Psoas muscle (tissue), 8 donors: ENCODE measurements around the gene ZNF750. TPM values are rescaled to one million over a fixed set of nuclear protein-coding genes. Genes with fewer than 3 reads are reported as not detected.

Experiments used
- ATAC-seq, 4 donors: fragments of 200-7000 bp; cut with Tn5 transposase; one replicate each; pipeline ENCODE4 v1.9.1; 2020; ENCODE audit warnings: moderate library complexity in 3 of 4, mild to moderate bottlenecking in 2 of 4
- DNase-seq, 2 donors: peaks; one replicate each; pipeline ENCODE4 v3.0.0-alpha.2; 2020
- H3K27ac ChIP-seq: fragments of 200-600 bp; one replicate; pipeline ENCODE4 v1.8.0; 2022
- H3K27me3 ChIP-seq, 3 donors: fragments of 200-600 bp in 1 of 3; one replicate each; pipeline versions ENCODE4 v1.6.1 to v1.8.0; 2013 to 2022; ENCODE audit warnings: low read length in 2 of 3, mild to moderate bottlenecking in 2 of 3, moderate library complexity in 1 of 3; ENCODE audit not compliant: insufficient read depth in 3 of 3
- H3K36me3 ChIP-seq, 2 donors: fragments of 200-600 bp in 1 of 2; one replicate each; pipeline versions ENCODE4 v1.6.1 to v1.8.0; 2013 to 2022; ENCODE audit warnings: low read depth in 1 of 2, mild to moderate bottlenecking in 1 of 2, moderate library complexity in 1 of 2; ENCODE audit not compliant: insufficient read depth in 1 of 2
- H3K4me1 ChIP-seq: fragments of 200-600 bp; one replicate; pipeline ENCODE4 v1.8.0; 2022
- H3K4me3 ChIP-seq: fragments of 200-600 bp; one replicate; pipeline ENCODE4 v1.8.0; 2022; ENCODE audit warnings: mild to moderate bottlenecking
- H3K9me3 ChIP-seq: fragments of 200-600 bp; one replicate; pipeline ENCODE4 v1.8.0; 2022
- CTCF ChIP-seq: fragments of 200-600 bp; IDR thresholded peaks from one replicate; pipeline ENCODE4 v1.8.0; 2022; ENCODE audit warnings: antibody characterized with exemption
- WGBS, 3 donors: extraction: QIAGEN DNeasy Blood & Tissue Kit; methylation state at CpG; one replicate each; pipeline versions ENCODE4 v1.1.6 to v1.1.7; 2013; 5-methylcytosine and 5-hydroxymethylcytosine counted together
- intact Hi-C, 2 donors: fragments of 100-400 bp; cut with DNase I; formaldehyde crosslinking; loops; one replicate each; pipeline versions ENCODE4 v1.11.0 to v1.14.2; 2022
- polyA plus RNA-seq, 3 donors: library from polyadenylated mRNA; stranded (reverse); fragments of 200-250 nt; gene quantifications; one replicate each; pipeline ENCODE4 v1.2.3, GENCODE V29; 2013
- total RNA-seq, 4 donors: library from RNA; stranded (reverse); fragmentation: NEBNext Ultra II Directional in 2 of 4; extraction: Animal tissue kit (Norgen Biotek cat#: 25700) in 2 of 4; gene quantifications; one replicate each; pipeline versions ENCODE4 v1.2.1 to v1.2.4, GENCODE V29; 2021 to 2023
- donor health status: healthy with polysubstance abuse.
- donor health status: DM: no; HTN: no; CAD: no; lungs with moderate emphysema.
- donor health status: Bipolar disorder and iron deficiency.
- donor health status: healthy.
- donor health status: DM: yes; HTN: yes; CAD: no.
- donor health status: DM: no; HTN: no; CAD: no.
- donor health status: DM: no; HTN: no; CAD: no.
- donor health status: DM: yes; HTN: yes; CAD: no.

ZNF750 gene
- total and polyA plus RNA-seq, 7 donors, result 0.79 to 6.3 (median 2.2) TPM; not detected in 1

- intact Hi-C loops, result no loop called here
- H3K9me3 ChIP-seq, result no peaks in the 10 kb centered on the region
- no peak overlapping the region for H3K27ac ChIP-seq
- ATAC-seq (no peak), DNase-seq (no peak)
- H3K4me3 ChIP-seq, result no peak overlapping the region
- no peaks in the 10 kb centered on the region for H3K36me3 ChIP-seq
- no peaks in the 10 kb centered on the region for H3K27me3 ChIP-seq
- peaks cover 25% of the 10 kb centered on the region for H3K4me1 ChIP-seq
- WGBS, 3 donors, result 93 to 99% (median 94%) methylated on average over 13 of the region's 13 CpGs
- no peak for TF ChIP-seq CTCF
Measured at GRCh38 chr17:82790391-82790790, 49.4 kb downstream of the ZNF750 start.

GRCh38 chr17:82789806-82790205 is 50.0 kb downstream of the ZNF750 start:
- no peak overlapping the region for H3K27ac ChIP-seq
- H3K9me3 ChIP-seq, result no peaks in the 10 kb centered on the region
- intact Hi-C loops, result no loop called here
- no peaks in the 10 kb centered on the region for H3K36me3 ChIP-seq
- H3K4me1 ChIP-seq, result peaks cover 25% of the 10 kb centered on the region
- no peak for ATAC-seq
- no peak for TF ChIP-seq CTCF
- no peaks in the 10 kb centered on the region for H3K27me3 ChIP-seq
- no peak for DNase-seq
- H3K4me3 ChIP-seq, result no peak overlapping the region
- WGBS, 3 donors, result 96 to 97% (median 97%) methylated on average over 18 of the region's 18 CpGs

GRCh38 chr17:82789051-82789592 is 50.7 kb downstream of the ZNF750 start:
- 93 to 97% (median 93%) methylated on average over 18 to 19 of the region's 19 CpGs for WGBS, 3 donors
- Histone ChIP-seq H3K36me3 (no peaks in the 10 kb centered on the region), H3K27me3 (no peaks in the 10 kb centered on the region), H3K4me3 (no peak overlapping the region), H3K9me3 (no peaks in the 10 kb centered on the region), H3K4me1 (peaks cover 25% of the 10 kb centered on the region), H3K27ac (no peak overlapping the region)
- no peak for TF ChIP-seq CTCF
- DNase-seq (no peak), ATAC-seq (no peak)
- intact Hi-C loops, result no loop called here

GRCh38 chr17:82788206-82789001 is 51.4 kb downstream of the ZNF750 start:
- no peak for TF ChIP-seq CTCF
- Histone ChIP-seq H3K4me3 (no peak overlapping the region), H3K4me1 (peaks cover 20% of the 10 kb centered on the region), H3K36me3 (peaks cover 2 to 5% of the 10 kb centered on the region in 2 donors), H3K27me3 (no peaks in the 10 kb centered on the region), H3K27ac (peak overlapping the region; percentile 70), H3K9me3 (no peaks in the 10 kb centered on the region)
- ATAC-seq, result peak in 2 of 4 donors; percentile 18 to 21
- DNase-seq, result no peak
- intact Hi-C loops, result no loop called here
- 79 to 81% (median 80%) methylated on average over 18 of the region's 18 CpGs for WGBS, 3 donors
